D721Med (cell line): Measurements from ENCODE around the gene HDAC1.
"Not testable (repeated sequence)": the region's sequence is repeated elsewhere in the genome, so short reads cannot be mapped to it uniquely, and the experiment has no call there.

Experiments
- DNase-seq: peaks from one replicate; pipeline ENCODE4 v3.0.0; 2011; ENCODE audit warnings: low spot score; ENCODE audit not compliant: insufficient read length
- FAIRE-seq: peaks from 2 replicates; lab custom pipeline; 2011; peaks lifted over from hg19 to GRCh38; lab: Jason Lieb, UNC
- CTCF ChIP-seq: IDR thresholded peaks from 2 replicates; pipeline ENCODE4 v1.5.1; 2012; ENCODE audit warnings: mild to moderate bottlenecking, control low read depth; ENCODE audit not compliant: insufficient read depth; ENCODE audit errors: missing control alignments

HDAC1 gene

DNA sequence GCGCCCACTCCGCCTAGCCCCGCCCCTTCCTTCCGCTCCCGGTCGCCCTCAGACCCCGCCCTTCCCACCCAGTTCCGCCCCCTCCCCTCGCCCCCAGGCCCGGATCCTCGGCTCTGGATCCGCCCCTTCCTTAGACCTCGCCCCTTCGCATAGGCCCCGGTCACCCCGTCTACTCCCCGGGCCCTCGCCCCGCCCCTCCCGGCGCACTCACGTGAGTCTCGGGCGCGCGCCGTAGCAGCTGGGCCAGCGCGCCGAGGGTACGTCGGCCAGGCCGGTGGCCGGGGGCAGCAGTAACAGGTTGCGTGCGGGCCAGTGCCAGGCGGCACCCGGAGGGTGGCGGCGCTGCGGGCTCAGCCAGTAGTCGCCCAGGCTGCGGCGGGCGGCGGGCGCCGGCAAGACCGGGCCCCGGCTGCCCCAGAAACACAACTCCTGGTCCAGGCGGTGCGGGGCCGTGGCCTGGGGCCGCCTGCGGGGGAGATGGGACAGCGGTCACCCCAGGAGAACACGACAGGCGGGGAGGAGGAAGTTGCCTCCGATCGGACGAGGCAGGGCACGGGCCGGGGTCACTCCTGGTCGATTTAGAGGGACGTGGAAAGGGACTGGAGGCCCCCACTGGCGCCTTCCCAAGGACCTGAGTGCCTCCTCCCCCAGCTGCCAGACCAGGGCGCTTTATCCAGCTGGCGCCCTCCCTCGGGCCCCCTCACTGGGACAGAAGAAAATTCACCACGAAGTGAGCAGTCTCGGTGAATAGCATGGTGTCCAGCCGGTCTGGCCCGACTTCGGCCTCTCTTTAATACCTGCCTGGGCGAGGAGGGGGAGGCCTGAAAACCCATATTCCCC lies 59.7 kb downstream of the HDAC1 start:
- DNase-seq: peak; percentile 87
- no peak for TF ChIP-seq CTCF
- no peak for FAIRE-seq

DNA sequence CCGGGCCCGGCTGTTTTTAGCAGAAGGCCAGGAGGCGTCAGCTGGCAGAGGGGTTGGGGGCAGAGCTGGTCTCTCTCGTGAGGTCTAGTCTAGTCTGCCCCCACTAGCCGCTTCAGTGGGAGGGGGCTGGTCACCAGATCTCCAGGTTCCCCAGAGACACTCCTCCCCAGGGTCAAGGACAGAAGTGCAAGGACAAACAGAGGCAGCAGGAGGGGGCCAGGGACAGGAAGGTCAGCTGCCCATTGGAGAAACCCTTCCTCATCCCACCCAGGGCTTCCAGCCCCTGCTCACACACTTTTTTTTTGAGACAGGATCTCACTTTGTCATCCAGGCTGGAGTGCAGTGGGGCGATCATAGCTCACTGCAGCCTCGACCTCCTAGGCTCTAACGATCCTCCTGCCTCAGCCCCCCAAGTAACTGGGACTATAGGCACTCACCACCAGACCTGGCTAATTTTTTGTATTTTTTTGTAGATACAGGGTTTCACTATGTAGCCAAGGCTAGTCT lies 60.4 kb downstream of the HDAC1 start:
- TF ChIP-seq CTCF: no peak
- no peak for DNase-seq
- FAIRE-seq: no peak

DNA sequence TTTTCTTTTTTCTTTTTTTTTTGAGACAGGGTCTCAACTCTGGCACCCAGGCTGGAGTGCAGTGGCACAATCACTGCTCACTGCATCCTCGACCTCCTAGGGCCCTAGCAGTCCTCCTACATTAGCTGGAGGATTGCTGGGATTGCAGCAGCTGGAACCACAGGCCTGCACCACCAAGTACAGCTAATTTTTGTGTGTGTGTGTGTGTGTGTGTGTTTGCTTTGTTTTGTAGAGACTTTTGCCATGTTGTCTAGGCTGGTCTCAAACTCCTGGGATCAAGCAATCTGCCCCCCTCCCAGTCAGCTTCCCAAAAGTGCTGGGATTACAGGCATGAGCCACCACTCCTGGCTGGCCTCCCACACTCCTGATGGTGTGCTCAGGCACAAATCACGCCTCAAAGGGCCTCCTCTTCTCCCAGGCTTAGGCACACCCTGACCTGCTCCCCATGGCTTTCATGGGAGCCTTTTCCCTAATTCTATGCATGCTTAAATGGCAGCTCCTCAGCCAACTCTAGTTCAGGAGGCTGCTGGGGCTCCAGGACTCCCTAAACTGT lies 61.0 kb downstream of the HDAC1 start:
- no peak for FAIRE-seq
- no peak for TF ChIP-seq CTCF
- no peak for DNase-seq

DNA sequence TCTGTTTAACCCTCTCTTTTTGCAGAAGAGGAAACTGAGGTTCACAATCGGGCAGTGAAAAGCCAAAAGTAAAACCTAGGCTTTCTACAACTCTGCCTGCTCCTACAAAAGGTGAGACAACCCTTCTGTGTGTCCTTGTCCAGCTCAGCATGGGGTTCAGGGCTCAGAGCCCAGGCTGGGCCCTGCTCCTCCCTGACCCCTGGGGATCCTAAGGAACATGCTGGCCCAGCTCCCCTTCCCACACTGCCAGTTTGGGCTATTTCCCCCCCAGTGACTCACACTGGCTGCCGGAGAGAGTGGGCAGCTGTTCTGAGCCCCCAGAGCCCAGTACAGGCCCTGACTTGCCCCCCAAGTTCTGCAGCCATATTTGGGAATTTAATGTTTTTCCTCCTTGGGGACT lies 61.5 kb downstream of the HDAC1 start:
- DNase-seq (no peak), FAIRE-seq (no peak)
- TF ChIP-seq CTCF: no peak

- DNase-seq: no peak
- no peak for TF ChIP-seq CTCF
- no peak for FAIRE-seq
Measured at GRCh38 chr1:32353886-32354570, 62.1 kb downstream of the HDAC1 start.

DNA sequence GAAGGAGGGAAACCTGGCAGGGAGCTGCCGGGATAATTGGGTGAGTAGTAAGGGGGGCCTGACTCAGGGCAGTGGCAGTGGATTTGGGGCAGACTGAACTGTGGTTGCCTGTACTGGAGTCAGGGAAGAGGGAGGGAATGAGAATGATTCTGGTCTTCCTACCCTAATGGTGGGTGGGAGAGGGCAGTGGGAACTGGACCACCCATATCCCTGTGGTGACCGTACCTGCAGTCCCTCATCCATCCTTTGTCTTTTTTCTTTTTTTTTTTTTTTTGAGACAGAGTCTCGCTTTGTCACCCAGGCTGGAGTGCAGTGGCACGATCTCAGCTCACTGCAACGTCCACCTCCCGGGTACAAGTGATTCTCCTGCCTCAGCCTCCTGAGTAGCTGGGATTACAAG lies 63.9 kb downstream of the HDAC1 start:
- DNase-seq, FAIRE-seq: not testable (repeated sequence)

- FAIRE-seq (no peak), DNase-seq (no peak)
- no peak for TF ChIP-seq CTCF
Measured at GRCh38 chr1:32356478-32356877, 64.6 kb downstream of the HDAC1 start.
